HUES6 (cell line): ENCODE results near the gene RUNX1.

ENCODE experiments used
- H3K27ac ChIP-seq: 2 replicates; pipeline ENCODE4 v1.7.0; 2013; ENCODE audit warnings: low read depth, mild to moderate bottlenecking, low read length, inconsistent platforms
- H3K27me3 ChIP-seq: 2 replicates; pipeline ENCODE4 v1.6.1; 2013; ENCODE audit warnings: low read length; ENCODE audit not compliant: control insufficient read depth, insufficient read depth
- H3K36me3 ChIP-seq: 2 replicates; pipeline ENCODE4 v1.6.1; 2013; ENCODE audit warnings: low read length; ENCODE audit not compliant: control insufficient read depth, insufficient read depth
- H3K4me1 ChIP-seq: 2 replicates; pipeline ENCODE4 v1.6.1; 2013; ENCODE audit warnings: low read length; ENCODE audit not compliant: control insufficient read depth, insufficient read depth
- H3K4me3 ChIP-seq: 2 replicates; pipeline ENCODE4 v1.5.1; 2013; ENCODE audit warnings: low read depth, low read length
- H3K9ac ChIP-seq: one replicate; pipeline ENCODE4 v1.6.1; 2013; ENCODE audit warnings: mild to moderate bottlenecking, low read length
- H3K9me3 ChIP-seq: 2 replicates; pipeline ENCODE4 v1.6.1; 2013; ENCODE audit warnings: low read depth, low read length; ENCODE audit not compliant: control insufficient read depth, insufficient read depth

Gene RUNX1

DNA sequence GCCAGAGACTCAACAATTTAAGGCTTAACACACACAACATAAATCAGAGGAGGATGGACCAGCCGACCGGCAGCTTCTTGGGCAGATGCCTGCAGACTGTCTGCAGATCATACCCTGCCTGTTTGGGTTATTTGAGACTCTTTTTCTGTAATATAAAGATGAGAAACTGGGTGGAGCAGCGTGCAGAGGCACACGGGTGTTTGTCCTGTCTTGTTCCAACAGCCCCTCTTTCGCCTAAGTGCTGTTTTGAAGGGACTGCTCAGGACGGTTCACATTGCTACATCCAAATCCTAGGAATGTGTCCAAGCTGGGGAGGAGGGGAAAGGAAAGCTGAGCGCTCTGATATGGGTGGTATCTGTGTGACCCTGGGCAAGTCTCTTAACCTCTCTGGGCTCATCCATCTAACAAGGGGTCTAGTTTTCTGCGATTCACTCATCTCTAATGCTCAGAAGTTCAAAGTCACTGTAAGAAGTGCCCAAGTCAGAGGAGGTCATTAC, 230.4 kb downstream of the RUNX1 start:
- Histone ChIP-seq H3K4me3 (no peak overlapping the region), H3K36me3 (no peaks in the 10 kb centered on the region), H3K9ac (no peak overlapping the region), H3K27me3 (no peaks in the 10 kb centered on the region), H3K9me3 (no peaks in the 10 kb centered on the region), H3K27ac (no peak overlapping the region), H3K4me1 (peaks cover 23% of the 10 kb centered on the region)

- H3K36me3 ChIP-seq, result no peaks in the 10 kb centered on the region
- H3K9ac ChIP-seq, result no peak overlapping the region
- H3K27ac ChIP-seq, result no peak overlapping the region
- no peak overlapping the region for H3K4me3 ChIP-seq
- no peaks in the 10 kb centered on the region for H3K27me3 ChIP-seq
- H3K4me1 ChIP-seq, result peaks cover 23% of the 10 kb centered on the region
- H3K9me3 ChIP-seq, result no peaks in the 10 kb centered on the region
Measured at GRCh38 chr21:34817821-34818661, 231.1 kb downstream of the RUNX1 start.

DNA sequence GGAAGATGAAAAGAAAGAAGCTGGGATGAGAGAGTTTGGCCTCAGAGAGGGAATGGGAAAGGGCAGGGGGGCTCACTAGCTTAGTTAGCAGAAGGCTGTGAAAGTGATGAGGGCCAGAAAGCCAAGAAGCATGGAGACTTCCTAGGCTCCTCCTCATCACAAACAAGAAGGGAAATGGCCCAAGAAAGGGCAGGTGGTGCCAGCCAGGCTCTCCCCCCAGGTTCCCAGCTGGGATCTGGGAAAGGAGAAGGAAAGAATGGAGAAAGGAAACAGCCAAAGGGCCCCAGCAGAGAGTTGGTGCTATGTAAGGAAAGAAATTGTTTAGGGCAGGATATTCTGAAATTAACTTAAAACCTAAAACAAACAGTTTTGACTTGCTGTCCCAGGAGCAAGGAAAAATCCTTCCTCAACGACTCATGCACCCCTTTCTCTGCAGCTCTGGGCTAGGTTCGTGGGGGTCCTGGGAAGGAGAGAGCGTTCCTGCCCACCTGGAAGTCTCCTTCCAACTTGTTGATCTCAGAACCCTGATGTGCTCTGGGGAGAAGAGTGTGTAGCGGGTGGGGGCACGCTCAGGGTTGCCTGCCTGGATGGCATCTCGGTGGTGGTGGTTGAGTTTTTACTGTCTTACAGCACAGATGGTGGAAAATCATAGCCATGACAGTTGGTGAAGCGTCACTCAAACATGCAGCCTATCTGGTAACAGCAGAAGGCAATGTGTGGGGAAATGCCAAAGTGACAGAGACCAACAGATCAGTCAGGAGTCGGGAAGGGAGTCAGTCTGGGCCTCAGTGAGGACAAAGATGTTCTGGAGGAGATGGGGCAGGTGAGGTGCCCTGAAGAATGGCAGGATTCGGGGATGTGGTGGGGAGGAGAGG, 233.0 kb downstream of the RUNX1 start:
- peaks cover 28% of the 10 kb centered on the region for H3K4me1 ChIP-seq
- no peaks in the 10 kb centered on the region for H3K9me3 ChIP-seq
- no peak overlapping the region for H3K9ac ChIP-seq
- no peaks in the 10 kb centered on the region for H3K36me3 ChIP-seq
- no peak overlapping the region for H3K4me3 ChIP-seq
- no peak overlapping the region for H3K27ac ChIP-seq
- H3K27me3 ChIP-seq, result no peaks in the 10 kb centered on the region

DNA sequence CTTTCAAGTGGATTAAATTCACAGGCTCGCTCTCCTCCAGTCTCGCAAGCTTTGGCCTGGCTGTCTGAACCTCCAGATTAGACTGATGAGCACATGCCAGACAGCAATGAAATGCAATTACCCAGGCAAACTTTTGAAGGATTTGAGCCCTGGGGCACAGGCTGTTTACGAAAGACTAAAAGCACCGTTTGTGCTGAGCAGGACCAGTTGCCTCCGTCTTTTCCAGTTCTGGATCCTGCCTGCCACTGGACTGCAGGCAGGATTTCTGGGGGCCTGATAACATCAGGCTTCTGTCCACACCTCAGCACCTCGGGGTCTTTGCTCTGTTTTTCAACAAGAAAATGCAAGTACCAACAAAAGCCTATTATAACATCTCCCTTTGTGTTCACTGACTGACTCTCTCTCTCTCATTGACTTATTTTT, 234.6 kb downstream of the RUNX1 start:
- Histone ChIP-seq H3K9ac (no peak overlapping the region), H3K27me3 (peaks cover 3% of the 10 kb centered on the region; the same call in 1 of the 2 replicates), H3K27ac (no peak overlapping the region), H3K36me3 (no peaks in the 10 kb centered on the region), H3K4me1 (peaks cover 23% of the 10 kb centered on the region), H3K9me3 (no peaks in the 10 kb centered on the region), H3K4me3 (no peak overlapping the region)

- H3K9ac ChIP-seq, result no peak overlapping the region
- H3K4me1 ChIP-seq, result peaks cover 13% of the 10 kb centered on the region
- H3K9me3 ChIP-seq, result no peaks in the 10 kb centered on the region
- H3K27me3 ChIP-seq, result peaks cover 4% of the 10 kb centered on the region; the same call in 1 of the 2 replicates
- no peaks in the 10 kb centered on the region for H3K36me3 ChIP-seq
- H3K27ac ChIP-seq, result no peak overlapping the region
- no peak overlapping the region for H3K4me3 ChIP-seq
Measured at GRCh38 chr21:34813266-34813894, 235.7 kb downstream of the RUNX1 start.

DNA sequence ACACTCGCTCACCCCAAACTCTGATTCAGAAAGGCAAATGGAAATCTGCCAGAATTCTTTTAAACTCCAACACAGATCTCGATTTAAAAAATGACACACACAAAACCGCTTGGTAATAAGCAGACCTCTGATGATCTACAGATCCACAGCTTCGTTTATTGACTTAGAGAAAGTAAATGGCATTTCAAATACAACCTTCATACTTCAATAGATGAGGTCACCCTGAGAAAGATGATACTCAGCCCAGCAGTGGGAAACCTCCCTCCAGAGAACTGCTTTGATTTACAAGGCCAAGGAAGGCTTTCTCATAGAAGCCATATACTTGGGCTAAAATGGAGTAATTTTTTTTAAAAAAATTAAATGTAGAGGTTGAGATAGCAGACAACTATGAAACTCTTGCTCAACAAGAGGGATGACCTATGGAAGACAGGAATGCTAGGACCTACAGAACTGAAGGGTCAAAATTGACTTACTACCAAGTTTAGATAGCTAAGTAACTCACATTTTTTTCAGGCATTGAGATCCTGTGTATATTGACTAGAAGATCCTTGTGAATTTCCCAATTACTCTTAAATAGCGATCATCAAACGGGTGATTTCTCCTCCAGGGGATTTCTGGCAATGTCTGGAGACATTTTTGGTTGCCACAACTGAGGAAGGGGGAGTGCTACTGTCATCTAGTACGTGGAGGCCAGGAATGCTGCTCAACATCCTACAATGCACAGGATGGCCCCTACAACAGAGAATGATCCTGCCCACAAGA, 236.4 kb downstream of the RUNX1 start:
- Histone ChIP-seq H3K27me3 (peaks cover 4% of the 10 kb centered on the region; the same call in 1 of the 2 replicates), H3K9me3 (no peaks in the 10 kb centered on the region), H3K4me3 (no peak overlapping the region), H3K36me3 (no peaks in the 10 kb centered on the region), H3K4me1 (peaks cover 10% of the 10 kb centered on the region; the same call in 1 of the 2 replicates), H3K9ac (no peak overlapping the region), H3K27ac (no peak overlapping the region)

DNA sequence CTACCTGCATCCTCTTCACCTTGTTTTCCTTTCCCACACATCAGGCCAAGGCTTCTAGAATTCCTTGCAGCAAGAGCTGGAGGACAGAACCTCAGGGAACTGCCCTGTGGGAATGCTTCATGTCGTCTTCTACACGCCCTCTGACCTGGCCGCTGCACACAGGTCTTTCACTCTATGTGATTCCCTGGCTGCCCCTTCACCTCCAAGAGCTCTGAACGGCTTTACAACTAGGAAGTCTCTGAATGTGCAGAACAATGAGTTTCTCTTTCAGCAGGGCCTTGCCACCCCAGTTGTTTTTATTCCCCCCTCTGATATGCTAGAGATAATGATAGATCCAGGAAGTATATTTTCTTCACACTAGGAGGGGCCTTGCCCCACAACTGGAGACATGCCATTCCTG, 237.7 kb downstream of the RUNX1 start:
- no peak overlapping the region for H3K4me3 ChIP-seq
- peaks cover 14% of the 10 kb centered on the region; the same call in 1 of the 2 replicates for H3K4me1 ChIP-seq
- H3K27ac ChIP-seq, result no peak overlapping the region
- H3K36me3 ChIP-seq, result no peaks in the 10 kb centered on the region
- no peak overlapping the region for H3K9ac ChIP-seq
- peaks cover 4% of the 10 kb centered on the region; the same call in 1 of the 2 replicates for H3K27me3 ChIP-seq
- peaks cover 6% of the 10 kb centered on the region; the same call in 1 of the 2 replicates for H3K9me3 ChIP-seq

DNA sequence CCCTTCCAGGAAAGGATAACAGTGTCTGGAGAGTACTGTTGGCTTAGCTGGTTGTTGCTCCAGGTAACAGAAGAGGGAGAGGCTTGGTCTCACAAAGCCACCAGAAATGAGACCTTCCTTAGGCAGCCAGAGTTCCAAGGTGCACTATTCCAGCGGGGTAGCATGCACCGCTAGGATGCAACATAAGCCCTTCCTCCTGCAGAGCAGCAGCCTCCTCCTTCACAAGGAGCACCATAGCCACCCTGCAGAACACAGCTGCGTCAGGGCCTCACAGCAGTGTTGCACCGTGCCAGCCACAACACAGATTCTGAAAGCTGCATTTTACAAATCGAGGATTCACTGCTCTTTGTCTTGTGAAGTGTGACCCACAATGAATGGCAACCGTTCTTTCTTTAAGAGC, 238.3 kb downstream of the RUNX1 start:
- H3K4me1 ChIP-seq, result peaks cover 14% of the 10 kb centered on the region; the same call in 1 of the 2 replicates
- H3K27ac ChIP-seq, result no peak overlapping the region

DNA sequence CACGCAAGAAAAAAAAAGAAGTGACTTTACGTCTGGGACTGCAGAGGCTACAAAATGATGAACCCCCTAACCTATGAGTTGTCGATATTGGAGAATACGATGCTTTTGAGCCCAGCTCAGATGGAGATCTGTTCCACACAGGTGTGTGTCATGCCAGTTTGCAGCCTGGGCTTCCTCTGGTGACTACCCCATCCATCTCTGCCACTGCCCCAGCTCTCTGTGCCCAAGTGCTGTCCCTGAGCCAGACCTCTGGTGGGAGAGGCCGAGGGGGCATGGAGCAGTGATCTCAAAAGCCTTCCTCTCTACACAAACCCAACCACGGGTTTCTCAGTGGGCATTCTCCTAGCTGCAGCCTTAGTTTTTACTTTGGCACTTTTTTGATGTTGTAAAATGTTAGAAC, 239.3 kb downstream of the RUNX1 start:
- Histone ChIP-seq H3K4me3 (no peak overlapping the region), H3K27ac (no peak overlapping the region), H3K4me1 (peaks cover 14% of the 10 kb centered on the region; the same call in 1 of the 2 replicates), H3K27me3 (peaks cover 4% of the 10 kb centered on the region; the same call in 1 of the 2 replicates), H3K9me3 (peaks cover 12% of the 10 kb centered on the region; the same call in 1 of the 2 replicates), H3K36me3 (no peaks in the 10 kb centered on the region), H3K9ac (no peak overlapping the region)

More for the DNA sequence above, 238.3 kb downstream of the RUNX1 start:
- Histone ChIP-seq H3K9me3 (peaks cover 11% of the 10 kb centered on the region; the same call in 1 of the 2 replicates), H3K27me3 (peaks cover 4% of the 10 kb centered on the region; the same call in 1 of the 2 replicates), H3K4me3 (no peak overlapping the region), H3K9ac (no peak overlapping the region), H3K36me3 (no peaks in the 10 kb centered on the region)
